GM12801 (cell line): Measurements from ENCODE around the gene C11orf91.

ENCODE experiments used
- TF ChIP-seq, protein P1 (sequence below): IDR thresholded peaks from one replicate; pipeline ENCODE4 v1.5.1; 2011; ENCODE audit warnings: control low read depth; ENCODE audit not compliant: insufficient read length; ENCODE audit errors: extremely low read depth

The C11orf91 gene

DNA sequence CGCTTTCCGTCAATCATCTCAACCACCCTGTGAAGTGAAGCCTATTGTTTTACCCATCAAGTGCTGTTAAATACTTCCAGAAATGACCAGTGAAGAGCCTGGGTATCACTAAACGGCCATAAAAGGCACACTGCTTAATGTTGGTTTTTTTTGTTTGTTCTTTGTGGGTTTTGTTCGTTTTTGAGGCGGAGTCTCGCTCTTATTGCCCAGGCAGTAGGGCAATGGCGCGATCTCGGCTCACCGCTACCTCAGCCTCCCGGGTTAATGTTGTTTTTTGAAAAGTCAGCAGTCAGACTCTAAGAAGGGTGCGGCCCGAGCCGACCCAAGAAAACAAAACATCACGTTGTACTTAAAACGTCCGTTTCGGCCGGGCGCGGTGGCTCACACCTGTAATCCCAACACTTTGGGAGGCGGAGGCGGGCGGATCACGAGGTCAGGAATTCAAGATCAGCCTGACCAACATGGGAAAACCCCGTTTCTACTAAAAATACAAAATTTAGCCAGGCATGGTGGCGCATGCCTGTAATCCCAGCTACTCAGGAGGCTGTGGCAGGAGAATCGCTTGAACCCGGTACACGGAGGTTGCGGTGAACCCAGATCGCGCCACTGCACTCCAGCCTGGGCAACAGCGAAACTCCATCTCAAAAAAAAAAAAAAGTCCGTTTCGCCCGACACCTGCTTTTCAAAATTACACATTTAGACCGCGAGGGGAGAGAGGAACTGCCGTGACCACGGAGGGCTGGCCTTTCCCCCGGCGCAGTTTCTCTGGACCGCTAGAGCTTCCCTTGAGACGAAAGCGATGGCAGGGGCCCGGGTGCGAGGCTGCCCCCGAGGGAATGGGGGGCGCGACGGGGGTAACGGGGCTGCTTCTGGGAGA, 34.9 kb upstream of the C11orf91 start:
- TF ChIP-seq, protein P1, sequence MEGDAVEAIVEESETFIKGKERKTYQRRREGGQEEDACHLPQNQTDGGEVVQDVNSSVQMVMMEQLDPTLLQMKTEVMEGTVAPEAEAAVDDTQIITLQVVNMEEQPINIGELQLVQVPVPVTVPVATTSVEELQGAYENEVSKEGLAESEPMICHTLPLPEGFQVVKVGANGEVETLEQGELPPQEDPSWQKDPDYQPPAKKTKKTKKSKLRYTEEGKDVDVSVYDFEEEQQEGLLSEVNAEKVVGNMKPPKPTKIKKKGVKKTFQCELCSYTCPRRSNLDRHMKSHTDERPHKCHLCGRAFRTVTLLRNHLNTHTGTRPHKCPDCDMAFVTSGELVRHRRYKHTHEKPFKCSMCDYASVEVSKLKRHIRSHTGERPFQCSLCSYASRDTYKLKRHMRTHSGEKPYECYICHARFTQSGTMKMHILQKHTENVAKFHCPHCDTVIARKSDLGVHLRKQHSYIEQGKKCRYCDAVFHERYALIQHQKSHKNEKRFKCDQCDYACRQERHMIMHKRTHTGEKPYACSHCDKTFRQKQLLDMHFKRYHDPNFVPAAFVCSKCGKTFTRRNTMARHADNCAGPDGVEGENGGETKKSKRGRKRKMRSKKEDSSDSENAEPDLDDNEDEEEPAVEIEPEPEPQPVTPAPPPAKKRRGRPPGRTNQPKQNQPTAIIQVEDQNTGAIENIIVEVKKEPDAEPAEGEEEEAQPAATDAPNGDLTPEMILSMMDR: no peak

DNA sequence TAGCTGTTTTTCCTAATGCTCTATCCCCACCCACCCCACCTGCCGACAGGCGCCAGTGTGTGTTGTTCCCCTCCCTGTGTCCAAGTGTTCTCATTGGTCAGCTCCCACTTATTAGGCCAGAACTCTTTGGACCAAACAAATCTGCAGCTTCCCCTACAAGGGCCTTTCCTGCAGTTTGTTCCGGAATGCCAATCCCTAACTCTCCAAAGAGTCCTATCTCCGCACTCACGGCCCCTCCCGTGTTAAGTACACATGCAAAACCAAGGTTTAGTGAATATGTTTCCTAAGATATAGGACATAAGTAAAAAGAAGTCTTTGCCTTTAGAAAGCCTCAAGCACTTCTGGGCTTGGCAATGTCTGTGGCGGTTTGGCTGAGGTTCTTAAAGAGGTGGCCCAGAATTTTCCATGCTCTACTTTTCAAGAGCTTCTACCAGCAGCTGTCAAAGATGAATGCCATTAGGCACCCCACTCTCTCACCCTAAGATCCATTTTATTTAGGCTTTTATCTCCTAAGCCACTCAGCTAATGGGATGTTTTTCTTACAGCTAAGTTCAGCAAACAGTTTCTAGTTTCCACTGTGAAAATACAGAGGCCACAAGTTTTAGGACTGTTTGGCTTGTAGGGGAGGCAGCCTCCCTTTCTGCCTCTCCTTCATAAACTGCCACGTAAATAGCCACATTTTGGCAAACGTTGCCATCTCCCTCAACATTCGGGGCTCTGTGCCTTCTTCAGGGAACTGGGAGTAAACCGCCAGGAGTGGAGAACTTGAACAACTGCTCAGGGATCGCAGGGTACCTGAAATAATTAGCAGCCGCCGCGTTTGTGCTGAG, 34.0 kb upstream of the C11orf91 start:
- TF ChIP-seq, protein P1: no peak

GRCh38 chr11:33733980-33734379, 33.4 kb upstream of the C11orf91 start:
- TF ChIP-seq, protein P1: no peak

GRCh38 chr11:33731723-33732531, 31.3 kb upstream of the C11orf91 start:
- TF ChIP-seq, protein P1: no peak

DNA sequence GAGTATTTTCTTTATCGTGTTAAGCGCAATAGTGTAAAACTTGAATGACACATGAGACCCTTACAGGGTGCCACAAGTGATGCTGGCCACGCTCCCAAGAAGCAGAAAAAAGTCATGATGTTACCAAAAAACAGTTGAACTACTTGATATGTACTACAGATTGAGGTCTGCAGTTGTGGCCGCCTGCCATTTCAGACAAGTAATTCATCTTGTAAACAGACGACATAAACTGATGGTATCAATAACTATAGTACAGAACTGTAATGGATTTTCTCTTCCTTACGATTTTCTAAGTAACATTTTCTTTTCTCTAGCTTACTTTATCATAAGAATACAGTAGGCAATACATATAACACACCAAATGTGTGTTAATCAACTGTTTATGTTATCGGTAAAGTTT, 30.1 kb upstream of the C11orf91 start:
- TF ChIP-seq, protein P1: no peak

DNA sequence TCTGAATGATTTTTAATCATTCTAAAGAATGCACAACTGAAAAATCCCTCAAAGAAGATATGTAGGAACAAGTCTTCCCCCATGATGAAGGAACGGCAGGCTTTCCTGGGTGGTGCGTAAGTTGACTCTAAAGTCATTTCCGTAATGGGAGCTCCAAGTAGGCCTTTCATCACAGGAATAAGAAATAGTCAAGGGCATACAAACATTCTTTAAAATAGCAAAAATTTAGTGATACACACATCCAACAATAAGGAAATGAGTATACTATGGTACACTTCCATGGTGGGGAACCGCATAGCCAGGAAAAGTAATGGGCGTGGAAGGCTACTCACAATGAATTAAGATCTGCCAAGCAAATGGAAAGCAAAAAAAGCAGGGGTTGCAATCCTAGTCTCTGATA, 24.9 kb upstream of the C11orf91 start:
- TF ChIP-seq, protein P1: no peak

- TF ChIP-seq, protein P1: no peak
Measured at GRCh38 chr11:33724644-33725035, 24.0 kb upstream of the C11orf91 start.
